GM06990 (cell line): Measurements from ENCODE around the gene SBF2.

Experiments
- DNase-seq: peaks from one replicate; pipeline ENCODE4 v3.0.0-alpha.2; 2011; ENCODE audit not compliant: insufficient read length; ENCODE audit errors: extremely low read depth
- H3K27me3 ChIP-seq: replicated peaks from 2 replicates; pipeline ENCODE4 v1.6.0; 2011; ENCODE audit warnings: low read length; ENCODE audit not compliant: control insufficient read depth, insufficient read depth
- H3K36me3 ChIP-seq: 2 replicates; pipeline ENCODE4 v1.5.1; 2011; ENCODE audit warnings: low read length; ENCODE audit not compliant: control insufficient read depth, insufficient read depth
- H3K4me3 ChIP-seq: replicated peaks from 2 replicates; pipeline ENCODE4 v1.5.1; 2011; ENCODE audit warnings: low read depth, mild to moderate bottlenecking, control low read depth, low read length
- TF ChIP-seq, protein P1 (sequence below): IDR thresholded peaks from 2 replicates; pipeline ENCODE4 v1.5.1; 2011; ENCODE audit warnings: low read length, control low read depth, mild to moderate bottlenecking, inconsistent platforms; ENCODE audit not compliant: insufficient read depth, poor library complexity, severe bottlenecking

SBF2 gene

DNA sequence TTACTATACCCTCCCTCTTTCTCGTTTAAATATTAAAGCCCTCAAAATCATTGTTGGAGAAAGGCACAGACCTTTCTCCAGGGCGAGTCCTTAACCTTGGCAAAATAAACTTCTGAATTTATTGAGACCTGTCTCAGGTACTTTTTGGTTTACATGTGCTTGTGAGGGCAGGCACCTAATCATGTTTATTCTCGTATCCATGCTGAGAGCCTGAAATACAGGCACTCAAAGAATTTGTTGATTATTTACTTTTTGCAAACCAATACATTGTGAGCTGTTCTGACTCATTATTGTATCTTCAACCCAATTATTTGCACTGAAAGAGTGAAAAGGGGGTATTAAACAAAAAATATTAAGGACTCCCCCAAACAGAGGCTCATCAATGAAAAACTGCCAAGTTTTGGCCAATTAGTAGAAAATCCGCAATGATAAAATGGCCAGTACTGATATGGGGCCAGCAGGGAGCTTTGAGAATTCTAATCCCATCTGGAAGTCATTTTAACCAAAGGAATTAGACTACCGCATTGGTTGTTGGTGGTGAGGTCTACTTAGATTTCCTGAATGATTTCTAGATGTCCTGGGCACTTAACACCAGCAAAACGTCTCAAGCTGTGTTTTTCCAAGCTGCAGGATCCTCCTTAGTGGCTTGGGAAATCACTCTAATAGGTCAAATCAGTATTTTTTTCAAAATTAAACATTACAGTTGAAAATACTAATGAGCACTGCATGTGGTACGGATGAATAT is 472.8 kb downstream of the SBF2 start:
- Histone ChIP-seq H3K4me3 (no peak overlapping the region), H3K27me3 (no peaks in the 10 kb centered on the region), H3K36me3 (no peaks in the 10 kb centered on the region)
- TF ChIP-seq, protein P1, sequence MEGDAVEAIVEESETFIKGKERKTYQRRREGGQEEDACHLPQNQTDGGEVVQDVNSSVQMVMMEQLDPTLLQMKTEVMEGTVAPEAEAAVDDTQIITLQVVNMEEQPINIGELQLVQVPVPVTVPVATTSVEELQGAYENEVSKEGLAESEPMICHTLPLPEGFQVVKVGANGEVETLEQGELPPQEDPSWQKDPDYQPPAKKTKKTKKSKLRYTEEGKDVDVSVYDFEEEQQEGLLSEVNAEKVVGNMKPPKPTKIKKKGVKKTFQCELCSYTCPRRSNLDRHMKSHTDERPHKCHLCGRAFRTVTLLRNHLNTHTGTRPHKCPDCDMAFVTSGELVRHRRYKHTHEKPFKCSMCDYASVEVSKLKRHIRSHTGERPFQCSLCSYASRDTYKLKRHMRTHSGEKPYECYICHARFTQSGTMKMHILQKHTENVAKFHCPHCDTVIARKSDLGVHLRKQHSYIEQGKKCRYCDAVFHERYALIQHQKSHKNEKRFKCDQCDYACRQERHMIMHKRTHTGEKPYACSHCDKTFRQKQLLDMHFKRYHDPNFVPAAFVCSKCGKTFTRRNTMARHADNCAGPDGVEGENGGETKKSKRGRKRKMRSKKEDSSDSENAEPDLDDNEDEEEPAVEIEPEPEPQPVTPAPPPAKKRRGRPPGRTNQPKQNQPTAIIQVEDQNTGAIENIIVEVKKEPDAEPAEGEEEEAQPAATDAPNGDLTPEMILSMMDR: no peak
- DNase-seq: no peak

DNA sequence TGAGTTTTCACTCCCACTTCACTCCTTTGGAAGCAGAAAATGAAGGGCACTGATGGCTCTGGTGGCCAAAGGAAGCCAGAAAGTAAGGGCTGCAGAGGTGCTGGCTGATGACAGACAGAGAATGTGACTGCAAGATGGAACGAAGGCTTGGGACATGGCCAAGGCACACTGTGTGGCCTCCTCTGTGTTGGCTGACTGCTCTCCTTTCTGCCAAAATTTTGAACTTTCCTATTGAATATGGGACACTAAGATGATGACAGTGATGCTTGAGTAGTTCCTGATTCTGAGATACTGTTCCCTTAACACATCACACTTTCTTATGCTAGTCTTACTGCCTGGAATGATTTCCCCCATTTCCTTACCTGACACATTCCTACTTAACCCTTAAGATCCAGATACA is 473.8 kb downstream of the SBF2 start:
- Histone ChIP-seq H3K27me3 (no peaks in the 10 kb centered on the region), H3K36me3 (no peaks in the 10 kb centered on the region), H3K4me3 (no peak overlapping the region)
- no peak for DNase-seq
- TF ChIP-seq, protein P1: no peak

DNA sequence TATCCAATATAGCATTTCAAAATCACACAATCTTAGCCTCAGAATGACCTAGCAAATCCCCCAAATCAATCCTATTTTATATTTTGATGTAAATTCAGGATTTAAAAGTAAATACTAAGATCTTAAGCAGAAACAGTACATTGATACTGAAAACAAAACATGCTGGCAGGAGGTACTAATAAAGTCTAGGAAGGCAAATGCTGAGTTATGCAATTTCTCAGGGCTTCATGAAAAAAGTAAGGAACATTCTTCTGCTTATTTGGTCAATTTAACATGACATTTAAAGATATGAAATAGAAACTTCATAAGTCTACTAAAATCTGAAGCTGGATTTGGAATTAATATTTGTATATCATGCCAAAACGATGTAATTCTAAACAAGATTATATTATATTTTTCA is 476.8 kb downstream of the SBF2 start:
- TF ChIP-seq, protein P1: no peak
- Histone ChIP-seq H3K4me3 (no peak overlapping the region), H3K27me3 (no peaks in the 10 kb centered on the region), H3K36me3 (no peaks in the 10 kb centered on the region)
- no peak for DNase-seq

DNA sequence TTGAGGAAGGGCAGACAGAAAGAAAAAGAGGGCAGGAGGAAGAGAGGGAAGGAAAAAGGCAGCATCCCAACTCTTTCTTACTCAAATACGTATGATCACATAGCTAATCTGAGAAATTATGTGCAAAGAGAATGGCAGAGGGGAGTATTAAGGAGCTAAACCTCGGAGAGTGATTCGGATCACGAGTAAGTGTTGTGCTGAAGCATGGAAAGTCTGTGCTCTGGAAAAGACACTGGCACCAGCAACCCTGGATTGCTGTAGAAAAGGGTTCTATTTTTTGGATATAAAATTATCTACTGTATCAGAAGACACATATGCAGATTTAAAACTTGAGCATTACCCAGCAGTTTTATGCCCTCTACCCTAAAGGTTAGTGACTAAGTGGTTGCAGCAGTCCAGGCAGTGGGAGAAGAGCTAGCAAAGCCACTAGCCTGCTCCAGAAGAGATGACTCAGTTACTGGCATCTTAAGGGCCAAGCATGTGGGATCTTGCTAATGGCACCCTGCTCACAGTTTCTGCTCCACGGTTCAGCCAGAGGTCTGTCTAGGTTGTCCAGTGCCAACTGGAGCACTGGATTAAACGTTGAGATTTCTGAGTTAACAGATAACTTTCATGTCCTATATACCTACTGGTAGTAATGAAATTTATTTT is 478.4 kb downstream of the SBF2 start:
- no peaks in the 10 kb centered on the region for H3K36me3 ChIP-seq
- no peak for DNase-seq
- TF ChIP-seq, protein P1: no peak

DNA sequence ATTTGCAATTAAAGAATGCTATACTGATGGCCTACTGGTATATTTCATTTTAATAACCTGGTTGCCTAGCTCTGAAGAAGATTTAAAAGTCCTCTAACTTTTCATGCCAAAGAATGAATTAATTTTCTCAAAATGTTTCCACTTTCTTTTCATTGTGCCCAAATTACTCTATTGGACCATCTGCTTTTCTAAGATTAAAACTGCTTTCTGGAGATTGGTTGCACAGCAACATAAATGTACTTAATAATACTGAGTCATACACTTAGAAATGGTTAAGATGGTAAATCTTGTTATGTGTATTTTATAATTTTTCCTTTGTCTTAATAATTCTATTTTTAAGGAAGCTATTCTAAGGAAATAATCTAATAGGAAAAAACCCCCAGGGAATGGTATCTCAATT is 479.9 kb downstream of the SBF2 start:
- Histone ChIP-seq H3K4me3 (no peak overlapping the region), H3K36me3 (no peaks in the 10 kb centered on the region), H3K27me3 (no peaks in the 10 kb centered on the region)
- TF ChIP-seq, protein P1: no peak
- no peak for DNase-seq

More for the DNA sequence above, 478.4 kb downstream of the SBF2 start:
- Histone ChIP-seq H3K4me3 (no peak overlapping the region), H3K27me3 (no peaks in the 10 kb centered on the region)
